ENCODE measurements around the gene HMX1.
A peak's percentile ranks its signal among the peaks of the same experiment; 100 is the strongest.

Gene HMX1

GRCh38 chr4:8897251-8898167, 25.9 kb upstream of the HMX1 start:
- Histone ChIP-seq H3K27me3 (ENCODE audit: control insufficient read depth, insufficient read depth, low read length) (peaks cover 60% of the 10 kb centered on the region), H3K9ac (ENCODE audit: low read depth, low read length) (no peak overlapping the region), H3K4me3 (ENCODE audit: low read depth, low read length) (no peak overlapping the region), H3K36me3 (ENCODE audit: control insufficient read depth, insufficient read depth, low read length) (no peaks in the 10 kb centered on the region), H3K27ac (ENCODE audit: low read depth, low read length) (no peak overlapping the region), H3K9me3 (ENCODE audit: control insufficient read depth, insufficient read depth, low read length) (peaks cover 11% of the 10 kb centered on the region), H3K4me1 (ENCODE audit: control insufficient read depth, insufficient read depth, low read length) (peaks cover 17% of the 10 kb centered on the region)

GRCh38 chr4:8896506-8896905, 24.9 kb upstream of the HMX1 start:
- Histone ChIP-seq H3K27ac (ENCODE audit: low read depth, low read length) (no peak overlapping the region), H3K4me3 (ENCODE audit: low read depth, low read length) (no peak overlapping the region), H3K9ac (ENCODE audit: low read depth, low read length) (no peak overlapping the region), H3K36me3 (ENCODE audit: control insufficient read depth, insufficient read depth, low read length) (no peaks in the 10 kb centered on the region), H3K4me1 (ENCODE audit: control insufficient read depth, insufficient read depth, low read length) (peaks cover 21% of the 10 kb centered on the region), H3K27me3 (ENCODE audit: control insufficient read depth, insufficient read depth, low read length) (peaks cover 69% of the 10 kb centered on the region), H3K9me3 (ENCODE audit: control insufficient read depth, insufficient read depth, low read length) (peaks cover 6% of the 10 kb centered on the region; the same call in 1 of the 2 replicates)

GRCh38 chr4:8896071-8896470, 24.4 kb upstream of the HMX1 start:
- peaks cover 21% of the 10 kb centered on the region for H3K4me1 ChIP-seq (ENCODE audit: control insufficient read depth, insufficient read depth, low read length)

GRCh38 chr4:8895295-8895694, 23.7 kb upstream of the HMX1 start:
- Histone ChIP-seq H3K27ac (ENCODE audit: low read depth, low read length) (no peak overlapping the region), H3K4me3 (ENCODE audit: low read depth, low read length) (no peak overlapping the region), H3K36me3 (ENCODE audit: control insufficient read depth, insufficient read depth, low read length) (no peaks in the 10 kb centered on the region), H3K9me3 (ENCODE audit: control insufficient read depth, insufficient read depth, low read length) (0 out of 2 replicates have a peak, but pooled peaks cover 1% of the 10 kb centered on the region), H3K9ac (ENCODE audit: low read depth, low read length) (no peak overlapping the region), H3K4me1 (ENCODE audit: control insufficient read depth, insufficient read depth, low read length) (peaks cover 21% of the 10 kb centered on the region), H3K27me3 (ENCODE audit: control insufficient read depth, insufficient read depth, low read length) (peaks cover 81% of the 10 kb centered on the region)

More at GRCh38 chr4:8896071-8896470, 24.4 kb upstream of the HMX1 start:
- Histone ChIP-seq H3K9ac (ENCODE audit: low read depth, low read length) (no peak overlapping the region), H3K36me3 (ENCODE audit: control insufficient read depth, insufficient read depth, low read length) (no peaks in the 10 kb centered on the region), H3K9me3 (ENCODE audit: control insufficient read depth, insufficient read depth, low read length) (0 out of 2 replicates have a peak, but pooled peaks cover 2% of the 10 kb centered on the region), H3K27me3 (ENCODE audit: control insufficient read depth, insufficient read depth, low read length) (peaks cover 73% of the 10 kb centered on the region), H3K4me3 (ENCODE audit: low read depth, low read length) (no peak overlapping the region), H3K27ac (ENCODE audit: low read depth, low read length) (no peak overlapping the region)

- Histone ChIP-seq H3K27me3 (ENCODE audit: control insufficient read depth, insufficient read depth, low read length) (peaks cover 90% of the 10 kb centered on the region), H3K36me3 (ENCODE audit: control insufficient read depth, insufficient read depth, low read length) (no peaks in the 10 kb centered on the region), H3K9me3 (ENCODE audit: control insufficient read depth, insufficient read depth, low read length) (no peaks in the 10 kb centered on the region), H3K27ac (ENCODE audit: low read depth, low read length) (no peak overlapping the region), H3K9ac (ENCODE audit: low read depth, low read length) (no peak overlapping the region), H3K4me3 (ENCODE audit: low read depth, low read length) (peak overlapping the region; percentile 48; the same call in 1 of the 2 replicates), H3K4me1 (ENCODE audit: control insufficient read depth, insufficient read depth, low read length) (peaks cover 21% of the 10 kb centered on the region)
Measured at GRCh38 chr4:8894424-8894816, 22.8 kb upstream of the HMX1 start.

GRCh38 chr4:8893624-8894423, 22.2 kb upstream of the HMX1 start:
- Histone ChIP-seq H3K36me3 (ENCODE audit: control insufficient read depth, insufficient read depth, low read length) (no peaks in the 10 kb centered on the region), H3K27ac (ENCODE audit: low read depth, low read length) (no peak overlapping the region), H3K9ac (ENCODE audit: low read depth, low read length) (no peak overlapping the region), H3K4me1 (ENCODE audit: control insufficient read depth, insufficient read depth, low read length) (peaks cover 21% of the 10 kb centered on the region), H3K27me3 (ENCODE audit: control insufficient read depth, insufficient read depth, low read length) (peaks cover 96% of the 10 kb centered on the region), H3K9me3 (ENCODE audit: control insufficient read depth, insufficient read depth, low read length) (no peaks in the 10 kb centered on the region), H3K4me3 (ENCODE audit: low read depth, low read length) (peak overlapping the region; percentile 48)

GRCh38 chr4:8893227-8893623, 21.6 kb upstream of the HMX1 start:
- Histone ChIP-seq H3K4me3 (ENCODE audit: low read depth, low read length) (peak overlapping the region; percentile 48; the same call in 1 of the 2 replicates), H3K27me3 (ENCODE audit: control insufficient read depth, insufficient read depth, low read length) (peaks cover 99% of the 10 kb centered on the region), H3K9me3 (ENCODE audit: control insufficient read depth, insufficient read depth, low read length) (no peaks in the 10 kb centered on the region), H3K36me3 (ENCODE audit: control insufficient read depth, insufficient read depth, low read length) (no peaks in the 10 kb centered on the region), H3K4me1 (ENCODE audit: control insufficient read depth, insufficient read depth, low read length) (peaks cover 21% of the 10 kb centered on the region), H3K27ac (ENCODE audit: low read depth, low read length) (no peak overlapping the region), H3K9ac (ENCODE audit: low read depth, low read length) (no peak overlapping the region)

- Histone ChIP-seq H3K27me3 (ENCODE audit: control insufficient read depth, insufficient read depth, low read length) (peaks cover 99% of the 10 kb centered on the region), H3K9me3 (ENCODE audit: control insufficient read depth, insufficient read depth, low read length) (no peaks in the 10 kb centered on the region), H3K36me3 (ENCODE audit: control insufficient read depth, insufficient read depth, low read length) (no peaks in the 10 kb centered on the region), H3K27ac (ENCODE audit: low read depth, low read length) (no peak overlapping the region), H3K4me3 (ENCODE audit: low read depth, low read length) (peak overlapping the region; percentile 48; the same call in 1 of the 2 replicates), H3K4me1 (ENCODE audit: control insufficient read depth, insufficient read depth, low read length) (peaks cover 20% of the 10 kb centered on the region), H3K9ac (ENCODE audit: low read depth, low read length) (no peak overlapping the region)
Measured at GRCh38 chr4:8892556-8893226, 21.1 kb upstream of the HMX1 start.

- Histone ChIP-seq H3K9me3 (ENCODE audit: control insufficient read depth, insufficient read depth, low read length) (no peaks in the 10 kb centered on the region), H3K36me3 (ENCODE audit: control insufficient read depth, insufficient read depth, low read length) (no peaks in the 10 kb centered on the region), H3K27me3 (ENCODE audit: control insufficient read depth, insufficient read depth, low read length) (peaks cover 99% of the 10 kb centered on the region), H3K27ac (ENCODE audit: low read depth, low read length) (no peak overlapping the region), H3K4me3 (ENCODE audit: low read depth, low read length) (peak overlapping the region; percentile 35; the same call in 1 of the 2 replicates), H3K9ac (ENCODE audit: low read depth, low read length) (no peak overlapping the region), H3K4me1 (ENCODE audit: control insufficient read depth, insufficient read depth, low read length) (peaks cover 13% of the 10 kb centered on the region)
Measured at GRCh38 chr4:8891646-8892555, 20.3 kb upstream of the HMX1 start.

- Histone ChIP-seq H3K9me3 (ENCODE audit: control insufficient read depth, insufficient read depth, low read length) (no peaks in the 10 kb centered on the region), H3K27ac (ENCODE audit: low read depth, low read length) (no peak overlapping the region), H3K9ac (ENCODE audit: low read depth, low read length) (no peak overlapping the region), H3K4me1 (ENCODE audit: control insufficient read depth, insufficient read depth, low read length) (peaks cover 13% of the 10 kb centered on the region), H3K27me3 (ENCODE audit: control insufficient read depth, insufficient read depth, low read length) (peaks cover 99% of the 10 kb centered on the region), H3K36me3 (ENCODE audit: control insufficient read depth, insufficient read depth, low read length) (no peaks in the 10 kb centered on the region), H3K4me3 (ENCODE audit: low read depth, low read length) (peak overlapping the region; percentile 35; the same call in 1 of the 2 replicates)
Measured at GRCh38 chr4:8891255-8891645, 19.6 kb upstream of the HMX1 start.

Data from HUES48 (cell line).